GM19438 (cell line): ENCODE measurements around the gene OVOL2.
"Not testable (repeated sequence)": the region's sequence is repeated elsewhere in the genome, so short reads cannot be mapped to it uniquely, and the experiment has no call there.

Experiments
- ATAC-seq: cut with Tn5 transposase; IDR thresholded peaks from one replicate; pipeline ENCODE4 v1.9.1; 2021; ENCODE audit warnings: low read depth; ENCODE audit not compliant: unreplicated experiment

Gene OVOL2

DNA sequence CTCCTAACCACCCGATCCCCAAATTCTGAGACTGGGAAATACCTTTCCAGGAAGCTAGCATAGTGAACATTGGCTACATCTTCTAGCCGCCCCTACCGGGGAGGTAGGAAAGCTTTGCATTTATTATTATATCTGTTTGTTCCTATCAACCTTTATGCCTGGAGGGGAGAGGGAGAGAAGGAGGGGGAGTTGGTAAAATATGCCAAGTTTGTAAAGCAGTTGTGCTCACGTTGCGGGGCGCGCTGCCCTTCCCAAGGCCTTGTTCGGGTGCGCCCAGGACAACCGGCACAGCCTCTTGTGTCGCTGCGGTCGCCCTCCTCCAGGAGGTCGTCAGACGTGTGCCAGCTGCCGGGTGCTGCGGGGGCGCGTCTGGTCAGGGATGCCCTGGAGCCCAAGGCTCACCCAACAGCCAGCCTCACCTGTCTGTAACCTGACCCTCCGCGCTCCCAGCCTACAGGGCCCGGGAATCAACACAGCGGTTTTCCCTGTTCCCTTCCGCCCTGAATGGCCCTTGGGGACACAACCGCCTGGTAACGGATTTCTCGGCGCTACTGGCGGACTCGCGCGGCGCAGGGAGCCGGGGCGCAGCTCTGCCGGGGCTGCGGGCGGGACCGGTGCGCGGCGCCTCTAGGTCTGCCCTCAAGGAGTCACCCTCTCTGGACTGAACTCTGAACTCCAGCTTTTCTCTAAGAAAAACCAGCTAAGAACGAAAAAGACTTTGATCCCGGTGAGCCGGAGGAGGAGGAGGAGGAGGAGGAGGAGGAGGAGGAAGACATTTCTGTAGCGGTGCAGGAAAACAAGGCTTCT lies 1.1 kb upstream of the OVOL2 start:
- ATAC-seq = no peak

DNA sequence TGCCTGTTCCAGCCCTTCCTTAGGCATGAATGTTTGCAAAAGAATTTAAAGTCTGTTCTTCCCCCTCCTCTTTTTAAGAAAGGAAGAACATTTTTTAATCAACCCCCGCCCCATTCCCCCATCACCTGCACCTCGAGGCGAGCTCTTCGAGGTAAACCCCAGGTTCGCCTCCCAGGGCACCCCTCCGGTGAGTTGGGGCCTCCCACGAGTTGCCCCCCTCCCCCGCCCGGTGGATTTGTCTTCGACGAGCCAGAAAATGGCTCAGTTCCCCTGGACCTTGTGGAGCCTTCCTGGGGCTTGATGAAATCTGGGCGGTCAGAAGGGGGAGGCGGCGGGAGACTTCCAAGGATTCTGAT lies 256 bp upstream of the OVOL2 start:
- ATAC-seq = no peak

DNA sequence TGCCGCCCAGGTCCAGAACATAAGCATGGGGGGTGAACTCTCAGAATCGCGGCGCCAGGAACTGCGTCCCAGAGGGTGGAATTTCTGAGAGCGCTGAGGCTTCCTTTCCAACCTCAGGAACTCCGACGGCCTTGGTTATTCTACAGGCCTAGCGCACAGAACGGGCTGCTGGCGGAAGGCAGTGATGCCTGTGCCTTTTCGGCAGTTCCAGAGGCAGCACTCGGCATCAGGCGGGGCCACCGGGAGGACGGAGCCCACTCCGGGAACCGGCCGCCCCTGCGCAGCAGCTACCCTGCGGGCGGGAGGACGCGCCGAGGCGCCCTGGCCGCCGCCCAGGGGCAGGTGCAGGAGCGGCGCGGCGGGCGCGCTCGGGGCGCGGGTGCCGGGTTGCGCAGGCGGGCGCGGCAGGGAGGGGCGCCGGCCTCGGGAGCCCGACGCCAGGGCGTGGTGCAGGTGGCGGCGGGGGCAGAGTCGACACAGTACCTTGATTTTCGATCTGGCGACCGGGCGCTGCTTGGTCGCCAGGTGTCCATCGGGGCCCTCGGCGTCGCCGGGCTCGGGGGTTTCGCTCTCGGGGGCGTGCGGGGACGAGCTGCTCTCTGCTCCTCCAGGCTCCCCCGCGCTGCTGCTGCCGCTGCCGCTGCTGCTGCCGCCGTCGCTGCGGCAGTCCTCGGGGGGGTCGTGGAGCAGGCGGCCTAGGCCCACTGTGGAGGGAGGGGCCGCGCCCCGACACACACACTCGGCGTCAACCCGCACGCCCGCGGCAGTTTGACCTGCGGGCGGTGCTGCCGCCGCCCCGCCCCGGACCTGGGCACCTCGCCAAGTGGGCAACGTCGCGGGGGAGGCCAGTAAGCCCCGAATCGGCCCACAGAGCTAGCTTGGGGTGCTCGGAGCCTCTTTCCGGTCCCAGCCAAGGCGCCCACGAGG lies 1.3 kb downstream of the OVOL2 start:
- ATAC-seq = no peak

DNA sequence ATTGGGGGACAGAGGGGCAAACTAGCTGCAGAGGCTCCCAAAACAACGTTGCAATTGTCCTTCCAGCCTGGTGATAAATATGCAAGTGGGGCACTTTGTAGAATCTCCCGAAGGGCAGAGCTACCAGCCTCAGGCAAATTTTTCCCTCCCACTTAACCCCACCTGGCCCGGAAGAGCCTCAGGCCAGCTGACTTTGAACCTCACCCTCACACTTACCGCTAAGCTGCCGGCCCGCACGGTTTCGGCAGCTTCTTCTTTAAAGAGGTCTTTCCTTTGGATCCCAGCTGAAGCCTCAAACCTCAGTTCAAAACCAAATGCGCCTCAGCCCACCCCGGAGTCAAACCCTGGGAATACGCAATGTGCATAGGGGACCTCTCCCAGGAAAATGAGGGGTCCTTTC lies 2.5 kb downstream of the OVOL2 start:
- ATAC-seq = no peak

DNA sequence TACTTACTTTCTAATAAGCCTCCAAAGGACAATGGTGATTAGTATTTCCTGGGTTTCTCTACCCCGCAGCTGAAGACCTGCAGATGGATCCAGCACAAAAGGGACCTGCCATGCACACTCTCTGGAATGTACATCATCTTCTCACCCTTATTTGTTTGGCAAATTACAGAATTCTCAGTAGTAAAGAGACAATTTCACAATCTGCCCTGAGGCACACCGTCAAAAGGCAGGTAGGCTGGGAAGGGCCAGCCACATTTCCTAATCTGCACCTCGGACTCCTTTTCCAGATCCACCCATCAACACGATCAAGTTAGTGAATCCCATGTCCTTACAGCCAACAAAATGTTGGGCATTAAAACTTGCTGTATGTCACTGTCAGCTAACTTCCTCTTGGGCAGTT lies 4.9 kb downstream of the OVOL2 start:
- no peak for ATAC-seq

DNA sequence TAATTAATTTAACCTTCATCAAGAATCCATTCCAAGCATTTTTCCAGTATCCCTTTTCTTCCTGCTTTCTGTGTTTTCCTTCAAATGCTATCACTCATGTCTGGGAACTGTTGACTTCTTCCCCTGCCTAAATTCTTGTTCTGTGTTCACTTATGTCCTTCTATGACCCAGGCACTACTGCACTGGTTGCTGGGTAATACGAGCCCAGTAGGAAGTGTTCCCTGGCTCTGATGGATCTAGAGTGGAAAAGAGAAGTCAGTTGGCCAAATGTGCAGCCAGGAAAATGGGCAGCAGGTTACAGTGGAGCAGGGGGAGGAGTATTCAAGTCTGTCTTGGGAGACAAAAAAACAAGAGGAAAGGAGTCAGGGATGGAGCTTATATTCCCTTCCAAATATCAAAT lies 7.1 kb downstream of the OVOL2 start:
- ATAC-seq = no peak

DNA sequence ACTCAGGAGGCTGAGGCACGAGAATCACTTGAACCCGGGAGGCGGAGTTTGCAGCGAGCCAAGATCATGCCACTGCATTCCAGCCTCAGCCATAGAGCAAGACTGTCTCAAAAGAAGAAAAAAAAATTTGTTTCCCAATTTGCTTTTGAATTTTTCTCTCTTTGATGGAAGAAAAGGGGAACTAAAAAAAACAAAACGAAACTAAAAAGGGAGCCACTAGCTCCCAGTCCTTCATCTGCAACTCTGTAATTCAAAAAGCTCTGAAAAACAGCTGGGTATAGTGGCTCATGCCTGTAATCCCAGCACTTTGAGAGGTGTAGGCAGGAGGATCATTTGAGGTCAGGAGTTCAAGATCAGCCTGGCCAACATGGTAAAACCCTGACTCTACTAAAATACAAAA lies 9.5 kb downstream of the OVOL2 start:
- ATAC-seq = no peak

DNA sequence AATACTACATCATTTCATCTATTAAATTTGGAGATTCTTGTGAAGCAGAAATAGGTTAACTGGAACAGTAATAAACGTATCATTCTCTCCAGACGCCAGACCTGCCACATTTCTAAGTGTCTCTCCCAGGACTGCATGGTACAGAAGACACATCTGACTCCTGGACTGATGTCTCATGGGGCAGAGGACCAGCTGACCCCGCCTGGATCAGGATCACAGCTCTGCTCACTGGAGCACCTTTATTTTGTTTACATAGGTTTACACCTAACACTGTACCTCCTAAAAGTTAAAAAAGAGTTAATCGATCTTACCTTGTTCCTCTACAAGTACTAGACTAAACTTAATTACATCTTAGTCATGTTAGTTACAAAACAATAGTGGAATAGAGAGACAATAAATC lies 11.2 kb downstream of the OVOL2 start:
- no peak for ATAC-seq

DNA sequence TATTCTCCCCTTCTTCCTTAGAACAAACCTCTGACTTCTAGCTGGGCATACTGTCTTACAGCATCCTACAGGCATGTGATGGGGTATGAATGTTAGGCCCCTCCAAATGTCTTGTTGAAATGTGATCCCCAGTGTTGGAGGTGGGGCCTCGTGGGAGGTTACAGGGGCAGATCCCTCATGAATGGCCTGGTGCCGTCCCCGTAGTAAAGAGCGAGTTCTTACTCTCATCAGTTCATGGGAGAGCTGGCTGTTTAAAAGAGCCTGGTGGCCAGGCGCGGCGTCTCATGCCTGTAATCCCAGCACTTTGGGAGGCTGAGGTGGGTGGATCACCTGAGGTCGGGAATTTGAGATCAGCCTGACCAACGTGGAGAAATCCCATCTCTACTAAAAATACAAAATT lies 15.5 kb downstream of the OVOL2 start:
- no peak for ATAC-seq

DNA sequence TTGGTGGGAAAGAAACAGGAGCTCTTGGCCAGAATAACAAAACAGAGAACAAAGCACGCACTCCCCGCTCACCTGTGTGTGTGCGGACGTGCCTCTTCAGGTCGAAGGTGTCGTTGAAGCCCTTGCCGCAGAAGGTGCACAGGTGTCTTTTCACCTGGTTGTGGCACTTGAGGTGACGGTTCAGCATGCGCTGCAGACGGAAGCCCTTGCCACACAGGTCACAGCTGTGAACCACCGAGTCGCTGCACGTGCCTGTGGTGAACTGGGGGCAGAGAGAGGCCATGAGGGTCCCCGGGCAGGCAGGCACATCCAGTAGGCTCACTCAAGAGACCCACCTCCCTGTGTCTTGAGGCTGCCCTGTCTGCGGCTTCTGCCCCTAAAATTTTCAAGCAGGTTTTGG lies 16.3 kb downstream of the OVOL2 start:
- ATAC-seq = no peak

DNA sequence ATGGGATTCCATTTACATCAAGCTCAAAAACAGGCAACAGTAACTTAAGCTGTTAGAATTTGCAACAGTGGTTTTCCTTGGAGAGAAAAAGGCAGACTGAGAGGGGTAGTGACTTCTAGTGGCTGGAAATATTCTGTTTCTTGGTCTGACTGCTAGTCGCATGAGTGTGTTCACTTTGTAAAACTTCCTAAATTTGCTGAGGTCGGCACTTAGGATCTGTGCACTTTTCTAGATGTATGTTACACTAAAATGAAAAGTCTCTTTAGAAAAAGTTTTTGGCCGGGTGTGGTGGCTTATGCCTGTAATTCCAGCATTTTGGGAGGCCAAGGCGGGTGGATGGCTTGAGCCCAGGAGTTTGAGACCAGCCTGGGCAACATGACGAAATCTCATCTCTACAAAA lies 18.7 kb downstream of the OVOL2 start:
- no peak for ATAC-seq

DNA sequence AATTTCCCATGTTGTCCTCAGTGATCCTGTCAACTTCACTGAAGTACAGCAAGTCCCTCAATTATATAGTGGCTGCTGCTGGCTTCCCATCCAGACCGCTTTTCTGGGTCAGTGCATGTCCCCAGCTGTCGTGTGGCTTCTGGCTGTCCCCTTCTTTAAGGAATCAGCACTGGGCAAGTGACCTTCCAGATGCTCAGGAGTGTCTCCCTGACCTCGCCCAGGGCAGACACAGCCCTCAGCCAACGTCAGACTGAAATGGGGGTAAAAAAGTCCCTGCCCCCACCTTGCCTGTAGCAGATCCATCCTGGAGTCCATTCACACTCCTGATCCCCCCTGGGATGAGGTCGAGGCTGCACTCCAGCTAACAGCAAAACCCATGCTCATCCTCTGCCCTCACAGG lies 23.7 kb downstream of the OVOL2 start:
- no peak for ATAC-seq

DNA sequence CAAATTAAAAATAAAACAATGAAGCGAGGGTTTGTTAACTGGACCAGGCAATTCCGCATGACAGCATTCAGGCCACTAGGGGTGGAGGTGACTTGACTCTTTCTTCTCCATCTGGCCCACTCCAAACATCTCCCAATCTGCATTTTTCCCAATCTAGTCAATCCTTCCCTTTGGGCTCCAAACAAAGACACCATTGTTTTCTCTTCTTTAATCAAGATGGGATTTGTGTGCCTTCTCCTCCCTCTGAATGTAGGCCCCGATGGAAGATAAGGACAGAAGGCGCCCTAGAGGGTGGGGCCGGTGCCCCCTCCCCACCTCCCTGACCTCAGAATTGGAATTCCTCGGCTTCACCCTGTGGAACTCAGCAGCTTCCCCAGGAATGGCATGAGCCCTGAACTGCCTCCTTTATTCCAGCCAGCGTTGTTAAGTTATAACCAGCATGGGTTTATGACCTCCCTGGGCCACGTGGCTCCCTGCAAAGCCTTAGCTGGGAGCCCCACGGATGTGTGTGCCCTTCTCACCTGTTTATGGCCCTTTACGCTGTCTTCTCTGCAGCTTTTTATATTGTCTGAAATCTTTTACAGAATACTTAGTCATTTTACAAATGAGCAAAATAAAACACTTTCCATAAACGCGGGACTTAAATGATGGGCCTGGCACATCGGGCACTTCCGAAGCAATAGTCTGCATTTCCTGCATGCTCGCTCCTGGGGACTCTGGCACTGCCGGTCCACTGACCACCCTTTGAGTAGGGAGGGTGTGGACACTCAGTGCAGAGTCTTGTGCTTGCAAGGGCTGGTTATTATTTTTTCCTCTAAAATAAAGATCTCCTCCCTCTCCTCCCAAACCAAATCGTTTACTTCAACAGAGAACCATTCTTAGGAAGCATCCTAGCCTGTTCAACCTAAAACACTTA lies 24.5 kb downstream of the OVOL2 start:
- no peak for ATAC-seq

DNA sequence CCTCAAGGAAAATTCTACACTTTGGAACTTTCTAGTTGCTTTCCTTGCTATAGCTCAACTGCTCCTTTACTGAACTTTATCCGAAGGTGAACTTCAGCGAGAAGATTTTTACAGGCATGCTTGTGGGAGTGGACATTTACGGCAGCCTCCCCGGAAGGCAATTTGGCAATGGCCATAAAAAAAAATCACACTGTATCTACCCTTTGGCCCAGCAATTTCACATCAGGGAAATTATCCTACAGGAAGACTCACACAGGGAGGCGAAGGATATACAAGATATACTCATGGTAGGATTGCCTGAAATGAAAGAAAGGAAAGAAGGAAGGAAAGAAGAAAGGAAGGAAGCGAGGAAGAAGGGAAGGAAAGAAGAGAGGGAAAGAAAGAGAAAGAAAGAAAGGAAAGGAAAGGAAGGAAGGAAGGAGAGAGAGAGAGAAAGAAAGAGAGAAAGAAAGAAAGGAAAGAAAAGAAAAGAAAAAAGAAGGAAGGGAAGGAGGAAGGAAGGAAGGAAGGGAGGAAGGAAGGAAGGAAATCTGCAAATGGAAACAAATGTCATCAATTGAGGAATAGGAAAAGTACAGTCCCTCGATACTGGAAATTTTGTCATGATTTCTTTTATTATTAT lies 25.7 kb downstream of the OVOL2 start:
- no peak for ATAC-seq

DNA sequence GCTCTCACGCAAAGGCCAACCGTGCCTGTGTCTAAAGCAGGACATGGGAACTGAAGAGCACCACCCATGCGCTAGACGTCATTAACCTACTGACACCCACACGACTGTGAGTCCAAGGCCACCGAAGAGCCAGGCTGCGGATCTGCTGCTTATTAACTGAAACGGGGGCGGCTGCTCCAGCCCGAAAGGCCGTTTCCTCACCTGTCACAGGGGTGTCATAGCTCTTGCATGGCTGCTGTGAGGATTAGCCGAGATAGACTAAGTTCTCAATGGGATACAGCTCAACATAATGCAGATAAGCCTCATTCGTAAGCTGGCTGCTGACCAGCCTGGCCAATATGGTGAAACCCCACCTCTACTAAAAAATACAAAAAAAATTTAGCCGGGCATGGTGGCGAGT lies 26.7 kb downstream of the OVOL2 start:
- no peak for ATAC-seq

DNA sequence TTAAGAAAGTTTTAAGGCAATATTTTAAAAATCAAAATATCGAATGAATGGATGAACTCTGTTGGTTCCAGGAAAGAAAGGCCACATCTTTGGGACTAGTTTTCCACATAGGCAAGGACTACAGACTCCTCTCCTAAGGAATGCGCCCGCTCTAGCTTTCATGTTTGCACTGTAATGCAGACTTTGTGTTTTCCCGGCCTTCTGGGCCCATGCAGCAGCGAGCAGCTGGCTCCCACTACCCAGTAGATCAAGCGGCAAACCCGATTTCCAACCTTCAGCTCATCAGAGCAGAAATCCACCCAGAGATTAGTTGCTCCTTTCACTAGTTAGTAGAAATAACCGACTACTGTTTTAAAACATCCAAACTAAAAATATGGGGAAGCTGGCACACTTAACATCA lies 27.7 kb downstream of the OVOL2 start:
- no peak for ATAC-seq

DNA sequence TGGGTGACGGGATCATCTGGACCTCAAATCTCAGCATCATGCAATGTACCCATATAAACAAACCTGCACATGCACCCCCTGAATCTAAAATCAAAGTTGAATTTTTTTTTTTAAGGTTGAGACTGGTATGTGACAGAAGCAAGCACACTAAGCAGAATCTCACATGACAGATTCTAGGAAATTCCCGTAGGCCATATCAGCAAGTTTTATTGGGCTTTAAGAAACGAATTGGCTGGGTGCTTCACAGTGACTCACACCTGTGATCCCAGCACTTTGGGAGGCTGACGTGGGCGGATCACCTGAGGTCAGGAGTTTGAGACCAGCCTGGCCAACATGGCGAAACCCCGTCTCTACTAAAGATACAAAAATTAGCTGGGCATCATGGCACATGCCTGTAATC lies 30.7 kb downstream of the OVOL2 start:
- not testable (repeated sequence) for ATAC-seq

DNA sequence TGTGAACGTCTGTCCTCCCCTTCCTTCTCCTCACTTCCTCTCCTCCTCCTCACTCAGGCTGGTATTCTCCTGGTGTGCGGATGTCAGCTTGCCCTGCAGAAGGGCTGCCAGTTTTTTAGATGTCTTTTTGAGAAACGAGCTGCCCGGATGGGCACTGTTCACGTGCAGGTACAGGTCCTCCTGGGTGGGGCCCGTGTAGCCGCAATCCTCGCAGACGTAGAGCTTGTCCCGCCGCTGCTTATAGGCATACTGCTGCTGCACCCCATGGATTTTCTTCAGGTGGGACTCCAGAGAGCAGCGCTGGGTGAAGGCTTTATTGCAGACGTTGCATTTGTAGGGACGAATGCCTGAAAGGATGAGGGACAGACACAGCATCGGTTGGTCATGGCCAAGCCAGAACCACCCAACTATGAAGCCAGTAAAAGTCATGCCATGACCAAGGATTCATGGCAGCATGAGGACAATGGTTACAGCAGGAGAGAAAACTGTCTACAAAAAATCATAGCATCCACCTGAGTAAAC lies 33.0 kb downstream of the OVOL2 start:
- ATAC-seq = no peak

DNA sequence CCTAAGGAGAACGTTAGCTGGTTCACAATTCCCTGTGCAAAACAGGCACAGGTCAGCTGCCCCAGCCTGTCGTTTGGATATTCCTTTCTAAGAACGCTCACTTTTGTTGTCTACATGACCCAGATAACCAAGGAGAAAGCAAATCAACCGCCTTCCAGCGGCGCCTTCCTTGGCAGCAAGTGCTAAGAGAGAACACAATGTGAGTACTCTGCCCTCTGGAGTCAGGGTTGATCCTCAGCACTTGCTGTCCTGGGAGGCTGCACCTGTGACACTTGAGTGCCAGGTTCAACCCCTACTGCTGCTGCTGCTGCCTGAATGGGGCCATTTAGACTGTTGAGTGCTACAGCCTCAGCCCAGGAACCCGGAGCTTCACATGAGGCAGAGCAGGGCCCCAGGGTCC lies 36.8 kb downstream of the OVOL2 start:
- ATAC-seq = no peak

DNA sequence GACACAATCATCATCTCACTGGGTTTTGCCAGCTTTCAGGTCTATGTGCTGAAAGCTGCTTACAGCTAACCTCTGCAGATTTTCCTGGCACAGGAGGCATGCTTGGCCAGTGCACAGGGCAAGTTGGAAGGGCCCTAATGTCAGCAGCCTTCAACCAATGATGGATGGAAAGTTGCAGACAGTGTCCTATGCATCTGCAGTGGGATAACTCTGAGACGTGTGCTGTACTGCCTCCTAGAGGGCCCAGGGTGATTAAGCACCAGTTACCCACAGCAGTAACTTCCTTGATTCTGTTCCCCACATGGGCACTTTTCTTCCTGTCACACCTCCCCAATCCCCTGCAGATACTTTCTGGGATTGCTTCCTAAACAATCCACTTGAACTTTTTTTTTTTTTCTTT lies 38.6 kb downstream of the OVOL2 start:
- ATAC-seq = no peak
